NCI-H226 (cell line): ENCODE measurements around the gene PIEZO1.

Experiments
- DNase-seq: peaks from one replicate; pipeline ENCODE4 v3.0.0-alpha.2; 2015

The PIEZO1 gene

GRCh38 chr16:88748364-88748763 is 36.7 kb downstream of the PIEZO1 start:
- no peak for DNase-seq

- DNase-seq = peak; percentile 46
Observed at GRCh38 chr16:88747588-88748301, 37.3 kb downstream of the PIEZO1 start.

GRCh38 chr16:88746506-88746905 is 38.5 kb downstream of the PIEZO1 start:
- no peak for DNase-seq

GRCh38 chr16:88744577-88745521 is 40.2 kb downstream of the PIEZO1 start:
- no peak for DNase-seq

- DNase-seq = no peak
Observed at GRCh38 chr16:88743693-88744576, 41.1 kb downstream of the PIEZO1 start.

GRCh38 chr16:88742896-88743605 is 42.0 kb downstream of the PIEZO1 start:
- no peak for DNase-seq

GRCh38 chr16:88741368-88741767 is 43.7 kb downstream of the PIEZO1 start:
- DNase-seq = no peak

GRCh38 chr16:88740727-88741055 is 44.3 kb downstream of the PIEZO1 start:
- no peak for DNase-seq

GRCh38 chr16:88739977-88740726 is 44.9 kb downstream of the PIEZO1 start:
- no peak for DNase-seq

GRCh38 chr16:88739139-88739976 is 45.7 kb downstream of the PIEZO1 start:
- no peak for DNase-seq

GRCh38 chr16:88738151-88739084 is 46.6 kb downstream of the PIEZO1 start:
- DNase-seq = no peak

GRCh38 chr16:88737298-88738150 is 47.5 kb downstream of the PIEZO1 start:
- DNase-seq = peak; percentile 65

GRCh38 chr16:88736496-88736895 is 48.5 kb downstream of the PIEZO1 start:
- no peak for DNase-seq

GRCh38 chr16:88736088-88736487 is 48.9 kb downstream of the PIEZO1 start:
- no peak for DNase-seq

GRCh38 chr16:88735616-88736015 is 49.4 kb downstream of the PIEZO1 start:
- no peak for DNase-seq

- no peak for DNase-seq
Observed at GRCh38 chr16:88735121-88735520, 49.9 kb downstream of the PIEZO1 start.

GRCh38 chr16:88734361-88734728 is 50.7 kb downstream of the PIEZO1 start:
- DNase-seq = no peak

GRCh38 chr16:88733630-88734360 is 51.2 kb downstream of the PIEZO1 start:
- DNase-seq = no peak
